ENCODE results near the gene THSD4.

Gene THSD4

GRCh38 chr15:71114887-71115566, at the start of gene THSD4:
TSS of gene THSD4 (plus strand) at chr15:71115471.
- H3K4me1 ChIP-seq (ENCODE audit: control insufficient read depth, insufficient read depth, low read length), result peaks cover 18% of the 10 kb centered on the region
- peak within 1 kb of the TSS; percentile 88 for H3K4me3 ChIP-seq (ENCODE audit: low read length)
- peak within 1 kb of the TSS; percentile 90 for H3K9ac ChIP-seq (ENCODE audit: low read length)
- no peaks in the 10 kb centered on the region for H3K27me3 ChIP-seq (ENCODE audit: control insufficient read depth, insufficient read depth, low read length)
- H3K9me3 ChIP-seq (ENCODE audit: control insufficient read depth, low read length), result no peaks in the 10 kb centered on the region
- H3K36me3 ChIP-seq (ENCODE audit: control insufficient read depth, insufficient read depth, low read length), result no peaks in the 10 kb centered on the region

- Histone ChIP-seq H3K36me3 (ENCODE audit: control insufficient read depth, insufficient read depth, low read length) (no peaks in the 10 kb centered on the region), H3K9me3 (ENCODE audit: control insufficient read depth, low read length) (no peaks in the 10 kb centered on the region), H3K4me3 (ENCODE audit: low read length) (no peak overlapping the region), H3K4me1 (ENCODE audit: control insufficient read depth, insufficient read depth, low read length) (peaks cover 6% of the 10 kb centered on the region), H3K27me3 (ENCODE audit: control insufficient read depth, insufficient read depth, low read length) (no peaks in the 10 kb centered on the region), H3K9ac (ENCODE audit: low read length) (no peak overlapping the region)
Observed at GRCh38 chr15:71066983-71067382, 48.3 kb upstream of the THSD4 start.

DNA sequence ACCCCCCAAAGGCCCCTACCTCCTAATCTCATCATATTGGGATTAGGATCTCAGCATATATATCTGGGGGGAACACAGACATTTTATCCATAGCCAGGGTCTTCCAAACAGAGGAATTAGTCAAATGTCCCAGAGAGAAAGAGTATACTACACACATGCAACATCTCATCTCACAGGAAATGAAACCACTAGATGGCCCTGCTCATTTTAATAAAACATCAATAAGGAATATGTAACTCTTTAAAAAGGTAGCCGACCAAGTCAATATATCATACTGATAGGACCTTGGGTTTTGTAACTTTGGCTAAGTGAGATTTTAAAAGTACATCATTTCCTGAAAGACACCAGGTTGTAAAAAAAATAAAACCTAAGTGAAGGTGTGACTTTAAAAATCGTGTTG, 45.6 kb upstream of the THSD4 start:
- Histone ChIP-seq H3K4me3 (ENCODE audit: low read length) (no peak overlapping the region), H3K9ac (ENCODE audit: low read length) (no peak overlapping the region), H3K4me1 (ENCODE audit: control insufficient read depth, insufficient read depth, low read length) (peaks cover 6% of the 10 kb centered on the region), H3K9me3 (ENCODE audit: control insufficient read depth, low read length) (no peaks in the 10 kb centered on the region), H3K27me3 (ENCODE audit: control insufficient read depth, insufficient read depth, low read length) (no peaks in the 10 kb centered on the region), H3K36me3 (ENCODE audit: control insufficient read depth, insufficient read depth, low read length) (no peaks in the 10 kb centered on the region)

DNA sequence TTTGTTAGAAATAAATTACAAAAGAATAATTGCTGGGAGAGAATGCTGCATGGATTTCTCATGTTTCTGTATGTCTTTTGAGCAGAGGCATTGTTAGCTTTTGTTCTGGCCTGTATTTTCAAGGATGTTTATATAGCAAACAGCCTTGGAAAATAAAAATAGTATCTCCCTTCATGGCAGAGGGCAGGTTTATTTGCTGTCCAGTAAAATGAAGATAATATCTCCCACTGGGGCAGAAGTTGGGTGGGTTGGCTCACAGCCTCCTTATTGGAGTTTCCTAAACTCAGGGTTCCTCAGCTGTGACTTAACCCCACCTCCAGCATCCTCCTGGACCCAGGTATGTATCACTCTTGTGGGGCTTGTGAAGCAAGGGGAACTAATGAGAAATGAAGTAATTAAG, 43.7 kb upstream of the THSD4 start:
- peaks cover 6% of the 10 kb centered on the region for H3K4me1 ChIP-seq (ENCODE audit: control insufficient read depth, insufficient read depth, low read length)
- no peak overlapping the region for H3K9ac ChIP-seq (ENCODE audit: low read length)
- no peaks in the 10 kb centered on the region for H3K9me3 ChIP-seq (ENCODE audit: control insufficient read depth, low read length)
- H3K4me3 ChIP-seq (ENCODE audit: low read length), result no peak overlapping the region
- H3K27me3 ChIP-seq (ENCODE audit: control insufficient read depth, insufficient read depth, low read length), result no peaks in the 10 kb centered on the region
- H3K36me3 ChIP-seq (ENCODE audit: control insufficient read depth, insufficient read depth, low read length), result no peaks in the 10 kb centered on the region

GRCh38 chr15:71072423-71072822, 42.8 kb upstream of the THSD4 start:
- H3K27me3 ChIP-seq (ENCODE audit: control insufficient read depth, insufficient read depth, low read length), result no peaks in the 10 kb centered on the region
- no peak overlapping the region for H3K9ac ChIP-seq (ENCODE audit: low read length)
- H3K4me1 ChIP-seq (ENCODE audit: control insufficient read depth, insufficient read depth, low read length), result peaks cover 6% of the 10 kb centered on the region

GRCh38 chr15:71078506-71079207, 36.6 kb upstream of the THSD4 start:
- H3K9ac ChIP-seq (ENCODE audit: low read length), result peak overlapping the region; percentile 48
- peaks cover 35% of the 10 kb centered on the region for H3K4me1 ChIP-seq (ENCODE audit: control insufficient read depth, insufficient read depth, low read length)
- H3K27me3 ChIP-seq (ENCODE audit: control insufficient read depth, insufficient read depth, low read length), result no peaks in the 10 kb centered on the region
- no peaks in the 10 kb centered on the region for H3K9me3 ChIP-seq (ENCODE audit: control insufficient read depth, low read length)
- H3K36me3 ChIP-seq (ENCODE audit: control insufficient read depth, insufficient read depth, low read length), result no peaks in the 10 kb centered on the region
- no peak overlapping the region for H3K4me3 ChIP-seq (ENCODE audit: low read length)

More at GRCh38 chr15:71072423-71072822, 42.8 kb upstream of the THSD4 start:
- Histone ChIP-seq H3K9me3 (ENCODE audit: control insufficient read depth, low read length) (no peaks in the 10 kb centered on the region), H3K36me3 (ENCODE audit: control insufficient read depth, insufficient read depth, low read length) (no peaks in the 10 kb centered on the region), H3K4me3 (ENCODE audit: low read length) (no peak overlapping the region)

DNA sequence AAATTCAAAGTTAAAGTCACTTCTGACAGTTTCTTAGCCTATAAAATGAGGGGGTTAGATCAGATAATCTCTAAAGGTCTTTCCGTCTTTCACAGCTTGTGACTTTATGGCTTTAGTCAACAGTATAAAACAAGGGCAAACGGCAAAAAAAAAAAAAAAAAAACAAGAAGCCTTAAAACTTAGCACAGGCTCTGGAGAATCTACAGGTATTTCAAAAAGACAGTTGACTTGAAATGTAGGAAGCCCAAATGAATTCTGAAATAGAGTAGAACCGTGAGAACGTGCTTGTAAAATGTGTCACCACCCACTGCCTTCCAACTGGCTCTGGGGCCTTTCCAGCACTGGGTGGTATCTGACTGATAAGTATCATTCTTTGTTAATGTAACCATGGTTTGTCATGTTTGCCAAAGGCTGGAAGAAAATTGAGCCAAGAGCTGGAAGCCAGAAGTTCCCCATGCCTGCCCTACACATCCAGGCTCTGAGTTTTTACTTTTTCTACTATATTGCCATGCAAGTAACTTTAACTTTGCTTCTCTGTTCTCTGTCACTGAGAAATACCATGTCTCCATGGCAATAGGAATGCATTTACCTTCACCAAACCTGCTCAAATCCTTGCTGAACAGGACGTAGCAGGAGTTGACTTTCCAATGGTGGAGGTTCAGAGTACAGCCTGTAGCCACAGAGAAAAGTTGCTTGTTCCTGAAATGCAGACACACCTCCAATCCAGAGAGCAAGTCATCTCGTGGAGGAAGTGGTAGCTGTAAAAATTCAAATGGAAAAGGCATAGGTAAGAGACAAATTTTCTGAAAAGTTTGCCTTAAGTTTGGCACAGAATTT, 35.8 kb upstream of the THSD4 start:
- peak overlapping the region; percentile 48 for H3K9ac ChIP-seq (ENCODE audit: low read length)
- H3K4me3 ChIP-seq (ENCODE audit: low read length), result no peak overlapping the region
- no peaks in the 10 kb centered on the region for H3K27me3 ChIP-seq (ENCODE audit: control insufficient read depth, insufficient read depth, low read length)
- H3K9me3 ChIP-seq (ENCODE audit: control insufficient read depth, low read length), result no peaks in the 10 kb centered on the region
- H3K36me3 ChIP-seq (ENCODE audit: control insufficient read depth, insufficient read depth, low read length), result no peaks in the 10 kb centered on the region
- H3K4me1 ChIP-seq (ENCODE audit: control insufficient read depth, insufficient read depth, low read length), result peaks cover 35% of the 10 kb centered on the region

DNA sequence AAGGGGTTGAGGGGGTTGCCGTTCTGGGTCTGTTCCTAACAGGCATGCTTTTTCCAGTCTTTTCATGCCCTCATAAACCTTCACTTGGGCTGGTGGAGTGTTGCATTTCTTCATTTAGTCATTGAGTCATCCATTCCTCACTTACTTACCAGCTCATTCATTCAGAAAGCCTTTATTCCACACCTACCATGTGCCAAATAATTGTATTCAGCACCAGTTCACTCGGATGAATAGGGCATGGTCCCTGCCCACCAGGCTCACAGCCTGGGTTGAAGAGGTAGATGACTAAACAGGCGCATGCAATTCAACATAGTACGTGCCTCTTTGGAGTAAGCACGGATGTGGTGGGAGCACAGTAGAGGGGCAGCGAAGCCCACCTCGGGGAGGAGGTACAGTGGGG, 35.1 kb upstream of the THSD4 start:
- no peaks in the 10 kb centered on the region for H3K27me3 ChIP-seq (ENCODE audit: control insufficient read depth, insufficient read depth, low read length)
- no peaks in the 10 kb centered on the region for H3K9me3 ChIP-seq (ENCODE audit: control insufficient read depth, low read length)
- peak overlapping the region; percentile 48 for H3K9ac ChIP-seq (ENCODE audit: low read length)
- no peak overlapping the region for H3K4me3 ChIP-seq (ENCODE audit: low read length)
- H3K4me1 ChIP-seq (ENCODE audit: control insufficient read depth, insufficient read depth, low read length), result peaks cover 42% of the 10 kb centered on the region
- no peaks in the 10 kb centered on the region for H3K36me3 ChIP-seq (ENCODE audit: control insufficient read depth, insufficient read depth, low read length)

DNA sequence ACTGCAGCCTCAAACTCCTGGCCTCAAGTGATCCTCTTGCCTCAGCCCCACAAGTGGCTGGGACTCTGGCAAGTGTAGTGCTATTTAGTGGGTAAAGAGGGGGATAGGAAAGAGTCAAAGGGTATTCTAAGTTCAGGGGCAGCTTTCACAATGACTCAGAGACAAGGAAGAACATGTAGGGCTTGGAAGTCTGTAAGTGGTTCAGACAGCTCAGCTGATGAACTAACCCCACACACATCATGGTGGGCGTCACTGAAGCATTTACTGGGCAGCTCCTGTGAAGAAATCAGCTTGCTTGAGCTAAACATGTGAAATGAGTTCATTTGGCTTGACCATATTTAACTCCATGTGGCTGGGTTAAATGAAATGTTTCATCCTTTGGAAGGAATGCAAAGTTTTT, 34.6 kb upstream of the THSD4 start:
- Histone ChIP-seq H3K9me3 (ENCODE audit: control insufficient read depth, low read length) (no peaks in the 10 kb centered on the region), H3K36me3 (ENCODE audit: control insufficient read depth, insufficient read depth, low read length) (no peaks in the 10 kb centered on the region), H3K4me1 (ENCODE audit: control insufficient read depth, insufficient read depth, low read length) (peaks cover 45% of the 10 kb centered on the region), H3K4me3 (ENCODE audit: low read length) (no peak overlapping the region), H3K9ac (ENCODE audit: low read length) (peak overlapping the region; percentile 48), H3K27me3 (ENCODE audit: control insufficient read depth, insufficient read depth, low read length) (no peaks in the 10 kb centered on the region)

GRCh38 chr15:71082803-71083202, 32.5 kb upstream of the THSD4 start:
- H3K9ac ChIP-seq (ENCODE audit: low read length), result no peak overlapping the region
- no peaks in the 10 kb centered on the region for H3K36me3 ChIP-seq (ENCODE audit: control insufficient read depth, insufficient read depth, low read length)
- H3K4me1 ChIP-seq (ENCODE audit: control insufficient read depth, insufficient read depth, low read length), result peaks cover 45% of the 10 kb centered on the region
- H3K27me3 ChIP-seq (ENCODE audit: control insufficient read depth, insufficient read depth, low read length), result no peaks in the 10 kb centered on the region
- no peak overlapping the region for H3K4me3 ChIP-seq (ENCODE audit: low read length)
- no peaks in the 10 kb centered on the region for H3K9me3 ChIP-seq (ENCODE audit: control insufficient read depth, low read length)

DNA sequence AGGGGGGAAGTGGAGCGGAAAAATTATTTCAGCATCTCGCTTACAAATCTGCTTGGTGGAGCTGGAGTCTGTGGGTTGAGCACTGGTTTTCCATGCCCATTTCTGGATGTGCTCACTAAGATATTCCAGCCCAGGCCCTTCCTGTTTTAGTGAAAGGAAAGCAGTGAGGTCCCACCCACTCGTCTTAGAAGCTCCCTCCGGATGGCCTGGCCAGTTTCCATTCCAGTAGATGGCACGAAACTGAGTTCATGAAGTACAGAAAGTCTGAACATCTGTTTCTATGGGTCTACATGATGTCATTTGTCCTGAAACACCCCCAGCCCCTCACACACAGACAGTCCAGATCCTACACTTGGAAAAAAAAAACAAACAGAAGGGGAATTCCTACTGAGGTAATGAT, 31.9 kb upstream of the THSD4 start:
- peaks cover 42% of the 10 kb centered on the region for H3K4me1 ChIP-seq (ENCODE audit: control insufficient read depth, insufficient read depth, low read length)
- no peaks in the 10 kb centered on the region for H3K9me3 ChIP-seq (ENCODE audit: control insufficient read depth, low read length)
- no peak overlapping the region for H3K9ac ChIP-seq (ENCODE audit: low read length)
- no peak overlapping the region for H3K4me3 ChIP-seq (ENCODE audit: low read length)
- H3K27me3 ChIP-seq (ENCODE audit: control insufficient read depth, insufficient read depth, low read length), result no peaks in the 10 kb centered on the region
- no peaks in the 10 kb centered on the region for H3K36me3 ChIP-seq (ENCODE audit: control insufficient read depth, insufficient read depth, low read length)

DNA sequence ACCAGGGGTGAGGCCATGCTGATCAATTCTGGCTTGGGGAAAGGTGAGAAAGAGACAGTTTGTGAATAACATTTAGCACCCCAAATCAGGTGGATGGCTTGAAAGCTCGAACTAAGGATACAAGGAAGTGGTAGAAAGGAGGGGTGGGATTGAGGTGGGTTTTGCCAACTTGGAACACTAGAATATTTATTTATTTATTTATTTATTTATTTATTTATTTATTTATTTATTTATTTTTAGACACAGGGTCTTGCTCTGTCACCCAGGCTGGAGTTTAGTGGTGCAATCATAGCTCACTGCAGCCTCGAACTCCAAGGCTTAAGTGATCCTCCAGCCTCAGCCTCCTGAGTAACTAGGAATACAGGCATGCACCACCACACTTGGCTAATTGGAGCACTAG, 31.0 kb upstream of the THSD4 start:
- H3K9ac ChIP-seq (ENCODE audit: low read length), result no peak overlapping the region
- H3K9me3 ChIP-seq (ENCODE audit: control insufficient read depth, low read length), result no peaks in the 10 kb centered on the region
- H3K36me3 ChIP-seq (ENCODE audit: control insufficient read depth, insufficient read depth, low read length), result no peaks in the 10 kb centered on the region
- H3K4me3 ChIP-seq (ENCODE audit: low read length), result no peak overlapping the region
- no peaks in the 10 kb centered on the region for H3K27me3 ChIP-seq (ENCODE audit: control insufficient read depth, insufficient read depth, low read length)
- H3K4me1 ChIP-seq (ENCODE audit: control insufficient read depth, insufficient read depth, low read length), result peaks cover 34% of the 10 kb centered on the region
